Keratinocyte (primary cell): Measurements from ENCODE around the gene ITPR1. TPM values are rescaled to one million over a fixed set of nuclear protein-coding genes. Genes with fewer than 3 reads are reported as not detected.

ENCODE experiments used
- DNase-seq: peaks from one replicate; pipeline ENCODE4 v3.0.0-alpha.2; 2011; ENCODE audit warnings: low read depth, missing footprints, low spot score
- FAIRE-seq: peaks from 2 replicates; lab custom pipeline; 2011; peaks lifted over from hg19 to GRCh38; lab: Jason Lieb, UNC
- H2AFZ ChIP-seq: 2 replicates; pipeline ENCODE4 v1.6.0; 2012; ENCODE audit warnings: low read length, control low read depth, inconsistent platforms; ENCODE audit not compliant: control insufficient read depth
- H3K27ac ChIP-seq: 2 replicates; pipeline ENCODE4 v1.5.1; 2011; ENCODE audit warnings: low read length; ENCODE audit not compliant: control insufficient read depth, insufficient read depth
- H3K27me3 ChIP-seq: 3 replicates; pipeline ENCODE4 v1.6.0; 2011; ENCODE audit warnings: low read length; ENCODE audit not compliant: control insufficient read depth, insufficient read depth; ENCODE audit errors: extremely low read depth
- H3K36me3 ChIP-seq, 2 experiments: 2 replicates in 1 of 2; 3 replicates in 1 of 2; pipeline ENCODE4 v1.5.1; 2011; ENCODE audit warnings: low read length in 2 of 2, mild to moderate bottlenecking in 1 of 2; ENCODE audit not compliant: control insufficient read depth in 2 of 2, insufficient read depth in 2 of 2; ENCODE audit errors: extremely low read depth in 1 of 2
- H3K4me1 ChIP-seq: 3 replicates; pipeline ENCODE4 v1.5.1; 2011; ENCODE audit warnings: low read length; ENCODE audit not compliant: control insufficient read depth, insufficient read depth; ENCODE audit errors: extremely low read depth
- H3K4me2 ChIP-seq: 3 replicates; pipeline ENCODE4 v1.6.0; 2011; ENCODE audit warnings: low read depth, low read length; ENCODE audit not compliant: control insufficient read depth, insufficient read depth; ENCODE audit errors: extremely low read depth
- H3K4me3 ChIP-seq, 3 experiments: fragments of 200-600 bp in 1 of 3; sonication (generic) in 1 of 3; 2 replicates in 2 of 3; 3 replicates in 1 of 3; pipeline ENCODE4 v1.5.1; 2011 to 2016; ENCODE audit warnings: low read length in 3 of 3, mild to moderate bottlenecking in 3 of 3, control low read depth in 2 of 3, inconsistent platforms in 1 of 3, low read depth in 1 of 3, mixed read lengths in 1 of 3, mixed run types in 1 of 3, moderate library complexity in 1 of 3; ENCODE audit not compliant: control insufficient read depth in 2 of 3, insufficient read depth in 2 of 3; ENCODE audit errors: extremely low read depth in 1 of 3
- H3K79me2 ChIP-seq: 2 replicates; pipeline ENCODE4 v1.6.0; 2012; ENCODE audit warnings: low read length; ENCODE audit not compliant: control insufficient read depth, insufficient read depth
- H3K9ac ChIP-seq: 3 replicates; pipeline ENCODE4 v1.6.0; 2011; ENCODE audit warnings: low read length; ENCODE audit not compliant: control insufficient read depth, insufficient read depth; ENCODE audit errors: extremely low read depth
- H3K9me1 ChIP-seq: 3 replicates; pipeline ENCODE4 v1.6.0; 2011; ENCODE audit warnings: low read length; ENCODE audit not compliant: control insufficient read depth, insufficient read depth; ENCODE audit errors: extremely low read depth
- H3K9me3 ChIP-seq: 2 replicates; pipeline ENCODE4 v1.5.1; 2012; ENCODE audit warnings: low read depth, low read length; ENCODE audit not compliant: control insufficient read depth
- H4K20me1 ChIP-seq: 3 replicates; pipeline ENCODE4 v1.6.0; 2011; ENCODE audit warnings: low read length; ENCODE audit not compliant: control insufficient read depth, insufficient read depth; ENCODE audit errors: extremely low read depth
- EZH2 ChIP-seq: IDR thresholded peaks from one replicate; pipeline ENCODE4 v1.6.1; 2012; ENCODE audit warnings: inconsistent platforms, mild to moderate bottlenecking, low read length, moderate library complexity
- dilution Hi-C: fragments of 300-500 bp; cut with MboI; formaldehyde crosslinking; loops from one replicate; pipeline ENCODE4 v1.7.0; 2020; ENCODE audit warnings: low sequenced_read_pairs; ENCODE audit not compliant: extremely low pct_ligation_motif_present
- polyA plus RNA-seq, 5 experiments: library from polyadenylated mRNA; depleted of rRNA in 3 of 5; stranded (reverse) in 3 of 5; stranded (forward) in 1 of 5; unstranded in 1 of 5; fragments of >200 nt; gene quantifications; 1 replicate in 1 of 5; 2 replicates in 3 of 5; 3 replicates in 1 of 5; pipeline versions ENCODE4 v1.2.1 to v1.2.3, GENCODE V29; 2011 to 2012; ENCODE audit warnings: missing spikeins in 2 of 5, low read depth in 1 of 5, low replicate concordance in 1 of 5
- TF ChIP-seq, protein P1 (sequence below), 3 experiments: IDR thresholded peaks in 1 of 3; conservative IDR thresholded peaks in 1 of 3; optimal IDR thresholded peaks in 1 of 3; 2 replicates in 2 of 3; 3 replicates in 1 of 3; pipeline versions ENCODE3 to v1.5.1; 2011; ENCODE audit warnings: low read length in 3 of 3, mild to moderate bottlenecking in 3 of 3, moderate library complexity in 2 of 3, control low read depth in 1 of 3, inconsistent platforms in 1 of 3; ENCODE audit not compliant: insufficient read depth in 2 of 3; ENCODE audit errors: extremely low read depth in 1 of 3

ITPR1 gene
- polyA plus RNA-seq, 1 donor (not counting 4 experiments of a cell fraction or from before 2014, with no cell fraction given) = 3.5 TPM

DNA sequence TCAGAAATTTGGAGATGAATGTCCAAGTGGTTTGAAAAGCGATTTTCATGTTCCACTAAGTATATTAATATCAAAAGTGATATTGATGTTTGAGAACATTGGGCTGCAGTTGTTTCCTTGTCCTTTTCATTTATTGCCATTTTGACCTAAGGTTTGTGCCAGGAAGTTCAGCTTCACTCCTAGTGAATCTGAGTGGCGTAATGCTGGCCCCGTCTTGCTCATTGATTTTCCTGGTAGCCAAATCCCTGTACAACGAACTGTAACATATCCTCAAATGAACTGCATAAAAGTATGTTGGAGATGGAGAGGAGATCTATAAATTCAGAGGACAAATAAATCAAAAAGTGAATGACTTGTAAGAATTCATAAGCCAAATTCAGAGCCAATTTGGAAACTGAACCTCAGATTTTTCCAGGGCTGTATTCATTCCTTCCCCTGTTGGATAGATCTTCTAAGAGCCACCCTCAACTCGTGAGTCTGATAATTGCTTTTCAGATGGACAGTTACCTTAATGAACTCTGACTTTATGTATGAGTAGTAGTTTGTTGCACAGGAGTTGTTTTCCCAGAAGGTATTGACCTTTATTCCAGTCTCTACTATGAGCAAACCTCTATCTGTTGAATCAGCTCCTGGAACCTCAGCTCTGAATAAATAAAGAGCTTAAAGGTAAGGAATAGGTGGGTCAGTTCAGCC, 72.8 kb downstream of the ITPR1 start:
- FAIRE-seq (no peak), DNase-seq (no peak)
- Histone ChIP-seq H2AFZ (no peak overlapping the region), H3K4me3 (no peak overlapping the region), H3K9me3 (no peaks in the 10 kb centered on the region), H3K27ac (no peak overlapping the region), H3K4me1 (no peaks in the 10 kb centered on the region), H3K27me3 (no peaks in the 10 kb centered on the region), H3K4me2 (no peak overlapping the region), H3K9me1 (no peaks in the 10 kb centered on the region), H3K9ac (no peak overlapping the region), H3K36me3 (no peaks in the 10 kb centered on the region), H4K20me1 (no peaks in the 10 kb centered on the region), H3K79me2 (no peaks in the 10 kb centered on the region)
- TF ChIP-seq EZH2 = no peak
- TF ChIP-seq, protein P1, sequence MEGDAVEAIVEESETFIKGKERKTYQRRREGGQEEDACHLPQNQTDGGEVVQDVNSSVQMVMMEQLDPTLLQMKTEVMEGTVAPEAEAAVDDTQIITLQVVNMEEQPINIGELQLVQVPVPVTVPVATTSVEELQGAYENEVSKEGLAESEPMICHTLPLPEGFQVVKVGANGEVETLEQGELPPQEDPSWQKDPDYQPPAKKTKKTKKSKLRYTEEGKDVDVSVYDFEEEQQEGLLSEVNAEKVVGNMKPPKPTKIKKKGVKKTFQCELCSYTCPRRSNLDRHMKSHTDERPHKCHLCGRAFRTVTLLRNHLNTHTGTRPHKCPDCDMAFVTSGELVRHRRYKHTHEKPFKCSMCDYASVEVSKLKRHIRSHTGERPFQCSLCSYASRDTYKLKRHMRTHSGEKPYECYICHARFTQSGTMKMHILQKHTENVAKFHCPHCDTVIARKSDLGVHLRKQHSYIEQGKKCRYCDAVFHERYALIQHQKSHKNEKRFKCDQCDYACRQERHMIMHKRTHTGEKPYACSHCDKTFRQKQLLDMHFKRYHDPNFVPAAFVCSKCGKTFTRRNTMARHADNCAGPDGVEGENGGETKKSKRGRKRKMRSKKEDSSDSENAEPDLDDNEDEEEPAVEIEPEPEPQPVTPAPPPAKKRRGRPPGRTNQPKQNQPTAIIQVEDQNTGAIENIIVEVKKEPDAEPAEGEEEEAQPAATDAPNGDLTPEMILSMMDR (optimal IDR thresholded peaks at IDR 0.05 in 1 of 3, IDR thresholded peaks at IDR 0.05 in 1 of 3, conservative IDR thresholded peaks at IDR 0.05 in 1 of 3; ENCODE audit: extremely low read depth in 1 of 3, insufficient read depth in 2 of 3, low read length in 3 of 3) = no peak
- dilution Hi-C loops = no loop called here

DNA sequence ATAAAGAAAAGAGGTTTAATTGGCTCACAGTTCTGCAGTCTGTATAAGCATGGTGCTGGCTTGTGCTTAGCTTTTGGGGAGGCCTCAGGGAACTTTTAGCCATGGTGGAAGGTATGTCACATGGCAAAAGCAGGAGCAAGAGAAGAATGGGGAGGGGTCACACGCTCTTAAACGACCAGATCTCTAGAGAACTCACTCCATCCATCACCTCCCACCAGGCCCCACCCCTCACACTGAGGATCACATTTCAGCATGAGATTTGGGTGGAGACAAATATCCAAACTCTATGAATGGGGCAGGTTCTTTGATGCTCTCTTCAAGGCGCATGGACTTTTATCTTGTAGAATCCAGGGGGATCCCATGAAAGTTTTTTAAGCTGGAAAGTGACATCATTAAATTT, 75.7 kb downstream of the ITPR1 start:
- no peaks in the 10 kb centered on the region for H3K79me2 ChIP-seq
- H3K9ac ChIP-seq = no peak overlapping the region
- no peak overlapping the region for H2AFZ ChIP-seq
- dilution Hi-C loops = no loop called here
- no peak overlapping the region for H3K4me2 ChIP-seq
- no peak overlapping the region for H3K27ac ChIP-seq
- H3K27me3 ChIP-seq = no peaks in the 10 kb centered on the region
- DNase-seq (no peak), FAIRE-seq (no peak)
- H3K36me3 ChIP-seq = no peaks in the 10 kb centered on the region
- H3K9me3 ChIP-seq = no peaks in the 10 kb centered on the region
- H3K4me1 ChIP-seq = no peaks in the 10 kb centered on the region
- TF ChIP-seq, protein P1 (optimal IDR thresholded peaks at IDR 0.05 in 1 of 3, IDR thresholded peaks at IDR 0.05 in 1 of 3, conservative IDR thresholded peaks at IDR 0.05 in 1 of 3; ENCODE audit: extremely low read depth in 1 of 3, insufficient read depth in 2 of 3, low read length in 3 of 3) = no peak
- TF ChIP-seq EZH2 = no peak
- H3K9me1 ChIP-seq = no peaks in the 10 kb centered on the region
- no peak overlapping the region for H3K4me3 ChIP-seq
- no peaks in the 10 kb centered on the region for H4K20me1 ChIP-seq
